Activated CD8-positive, alpha-beta memory T cell treated with anti-CD3 and anti-CD28 coated beads, Interleukin-2, amount 50 U/mL, for 24 hours (primary cell): ENCODE measurements around the gene ZNF536.
"Not testable (repeated sequence)": the region's sequence is repeated elsewhere in the genome, so short reads cannot be mapped to it uniquely, and the experiment has no call there.

Source experiments
- DNase-seq: peaks from one replicate; pipeline ENCODE4 v3.0.0-alpha.2; 2020; ENCODE audit errors: extremely low read depth

ZNF536 gene

DNA sequence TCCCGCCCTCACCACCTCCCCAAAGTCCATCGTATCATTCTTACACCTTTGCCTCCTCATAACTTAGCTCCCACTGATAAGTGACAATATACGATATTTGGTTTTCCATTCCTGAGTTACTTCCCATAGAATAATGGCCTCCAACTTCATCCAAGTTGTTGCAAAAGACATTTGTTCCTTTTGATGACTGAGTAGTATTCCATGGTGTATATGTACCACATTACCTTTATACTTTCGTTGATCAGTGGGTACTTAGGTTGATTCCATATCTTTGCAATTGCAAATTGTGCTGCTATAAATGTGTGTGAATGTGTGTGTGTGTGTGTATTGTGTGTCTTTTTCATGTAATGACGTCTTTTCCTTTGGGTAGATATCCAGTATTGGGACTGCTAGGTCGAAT, 109.6 kb downstream of the ZNF536 start:
- DNase-seq, result no peak

DNA sequence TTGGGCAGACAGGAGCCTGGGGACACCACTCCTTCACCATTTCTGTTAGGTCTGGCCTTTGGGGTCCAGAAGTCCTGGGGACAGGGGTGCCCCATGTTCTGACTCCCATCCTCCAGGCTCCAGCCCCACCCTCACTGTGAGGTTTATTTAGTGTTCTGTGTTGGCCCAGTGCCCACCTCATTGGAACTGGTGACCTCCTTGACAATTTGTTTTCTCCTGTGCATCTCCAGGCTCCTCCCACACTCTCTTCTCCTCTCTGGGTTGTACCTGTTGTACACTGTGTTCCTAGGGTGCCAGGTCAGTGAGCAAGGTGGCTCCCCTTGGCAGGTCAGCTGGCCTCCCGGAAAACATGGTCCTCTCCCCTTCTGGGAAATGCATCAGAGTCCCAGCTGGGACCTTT, 110.8 kb downstream of the ZNF536 start:
- no peak for DNase-seq

GRCh38 chr19:30486250-30486649, 114.1 kb downstream of the ZNF536 start:
- not testable (repeated sequence) for DNase-seq

DNA sequence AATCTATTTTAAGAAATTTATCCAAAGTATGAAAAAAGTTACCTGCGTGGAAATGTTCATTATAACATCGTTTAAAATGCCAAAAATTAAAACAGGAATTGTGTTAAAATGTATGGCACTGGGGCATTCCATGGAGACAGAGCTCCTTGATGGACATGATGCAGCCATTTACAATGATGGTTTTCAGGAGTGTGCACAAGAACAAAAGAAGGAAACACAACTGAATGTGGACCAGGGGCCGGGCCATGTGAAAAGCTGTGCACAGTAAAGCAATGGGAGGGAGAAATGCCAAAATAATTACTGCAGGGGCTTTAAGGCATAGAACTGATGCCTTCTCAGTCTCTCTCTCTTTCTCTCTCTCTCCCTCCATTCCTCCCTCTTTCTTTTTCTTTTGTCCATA, 115.0 kb downstream of the ZNF536 start:
- no peak for DNase-seq

DNA sequence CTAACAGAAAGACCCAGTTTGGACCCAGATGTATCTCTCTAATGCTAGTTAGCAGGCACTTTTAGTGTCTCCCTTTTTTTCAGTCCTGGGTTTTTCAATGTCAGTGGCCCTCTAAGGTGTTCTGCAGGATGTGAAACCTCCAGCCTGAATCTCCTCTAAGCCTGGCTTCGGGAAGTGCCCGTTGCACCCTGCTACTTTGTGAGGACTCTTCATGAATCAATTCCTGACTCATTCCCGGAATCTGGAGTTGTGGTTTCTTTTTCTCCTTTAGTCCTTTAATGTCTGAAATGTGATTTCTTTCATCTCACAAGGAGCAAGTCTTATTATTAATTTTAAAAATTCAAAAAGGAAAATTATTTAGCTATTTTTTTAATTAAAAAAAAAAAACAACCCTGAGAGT, 116.0 kb downstream of the ZNF536 start:
- DNase-seq, result no peak

DNA sequence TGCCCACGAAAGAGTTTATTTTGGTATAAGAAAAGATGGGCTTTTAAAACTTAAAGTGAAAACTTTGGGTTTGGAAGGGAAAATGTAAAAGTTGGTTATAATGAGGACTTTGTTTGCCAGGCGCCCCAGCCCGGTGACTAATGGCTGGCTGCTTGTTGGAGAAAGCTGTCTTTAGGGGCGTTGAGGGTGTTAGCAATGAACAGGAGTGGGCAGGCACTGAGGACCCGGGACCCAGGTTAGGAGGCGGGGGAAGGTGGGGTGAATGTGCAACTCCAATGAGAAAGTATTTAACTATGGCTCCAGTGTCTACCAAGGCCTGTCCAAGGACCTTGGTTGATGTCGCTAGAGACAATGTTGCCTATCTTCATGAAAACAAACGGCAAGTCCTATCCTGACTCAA, 118.6 kb downstream of the ZNF536 start:
- no peak for DNase-seq

GRCh38 chr19:30492586-30493270, 120.5 kb downstream of the ZNF536 start:
- no peak for DNase-seq

- no peak for DNase-seq
These were observed 124.8 kb downstream of the ZNF536 start for GRCh38 chr19:30497034-30497433.

- DNase-seq, result not testable (repeated sequence)
These were observed 125.9 kb downstream of the ZNF536 start for GRCh38 chr19:30498085-30498484.

DNA sequence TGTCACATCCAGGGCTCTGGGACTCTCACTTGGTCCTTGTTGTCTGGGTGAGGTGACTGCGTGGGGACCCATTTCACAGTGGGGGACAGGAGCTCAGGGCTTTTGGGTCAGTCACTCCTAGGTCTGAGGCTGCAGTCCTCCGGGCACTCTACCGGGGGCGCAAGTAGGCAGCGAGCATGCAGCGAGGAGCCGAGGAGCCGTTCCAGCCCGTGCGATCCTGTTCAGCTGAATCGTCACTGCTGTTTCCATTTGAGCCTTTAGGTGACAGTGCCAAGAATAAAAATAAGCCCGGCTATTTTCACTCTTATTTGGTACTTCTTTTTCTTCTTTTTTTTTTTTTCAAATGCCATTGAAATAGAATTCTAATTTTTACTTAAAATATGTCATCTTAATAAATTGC, 126.5 kb downstream of the ZNF536 start:
- DNase-seq, result no peak

DNA sequence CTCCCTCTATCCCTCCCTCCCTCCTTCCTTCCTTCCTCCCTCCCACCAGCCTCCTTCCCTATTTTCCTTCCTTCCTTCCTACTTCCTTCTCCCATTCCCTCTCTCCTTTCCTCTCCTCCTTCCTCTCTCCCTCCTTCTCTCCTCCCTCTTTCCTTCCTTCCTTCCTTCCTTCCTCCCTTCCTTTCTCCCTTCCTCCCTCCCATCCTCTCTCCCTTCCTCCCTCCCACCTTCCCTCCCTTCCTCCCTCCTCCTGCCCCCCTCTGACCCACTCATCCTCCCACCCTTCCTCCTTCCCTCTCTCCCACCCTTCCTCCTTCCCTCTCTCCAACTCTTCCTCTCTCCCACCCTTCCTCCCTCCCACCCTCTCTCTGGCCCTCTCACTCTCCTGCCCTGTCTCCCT, 132.1 kb downstream of the ZNF536 start:
- no peak for DNase-seq

GRCh38 chr19:30512176-30513081, 140.2 kb downstream of the ZNF536 start:
- no peak for DNase-seq

DNA sequence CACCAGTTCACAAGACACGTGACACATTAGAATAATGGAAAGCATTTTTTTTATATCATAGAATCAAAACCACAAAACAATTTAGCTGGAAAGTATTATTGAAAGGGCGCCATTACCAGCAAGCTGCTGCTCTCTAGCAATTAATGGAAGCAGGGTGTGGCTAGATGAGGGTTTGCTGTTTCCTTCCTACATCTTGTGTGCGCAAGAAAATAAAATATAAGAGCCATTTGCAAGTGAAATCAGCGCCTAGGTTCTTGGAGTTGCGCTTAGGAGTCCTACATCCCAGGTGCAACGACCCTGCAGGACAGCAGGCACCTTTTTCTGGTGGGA, 140.9 kb downstream of the ZNF536 start:
- no peak for DNase-seq

DNA sequence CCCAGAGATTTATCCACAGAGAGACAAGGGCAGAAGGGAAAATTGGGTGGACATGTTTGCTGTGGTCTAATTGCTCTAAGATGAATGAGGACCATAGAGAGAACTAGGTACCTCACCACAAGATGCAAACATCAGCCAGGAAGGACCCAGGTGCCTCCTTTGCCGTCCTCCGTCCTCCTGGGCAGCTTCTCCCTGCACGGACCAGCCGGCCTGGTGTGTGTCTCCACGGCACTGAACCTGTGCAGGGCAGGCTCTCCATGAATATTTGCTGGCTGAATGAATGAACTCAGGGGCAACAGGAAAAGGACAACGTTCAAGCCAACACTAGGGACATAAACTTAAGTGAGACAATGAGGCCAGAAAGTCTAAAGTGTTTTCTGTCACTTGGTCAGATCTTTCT, 143.9 kb downstream of the ZNF536 start:
- no peak for DNase-seq

DNA sequence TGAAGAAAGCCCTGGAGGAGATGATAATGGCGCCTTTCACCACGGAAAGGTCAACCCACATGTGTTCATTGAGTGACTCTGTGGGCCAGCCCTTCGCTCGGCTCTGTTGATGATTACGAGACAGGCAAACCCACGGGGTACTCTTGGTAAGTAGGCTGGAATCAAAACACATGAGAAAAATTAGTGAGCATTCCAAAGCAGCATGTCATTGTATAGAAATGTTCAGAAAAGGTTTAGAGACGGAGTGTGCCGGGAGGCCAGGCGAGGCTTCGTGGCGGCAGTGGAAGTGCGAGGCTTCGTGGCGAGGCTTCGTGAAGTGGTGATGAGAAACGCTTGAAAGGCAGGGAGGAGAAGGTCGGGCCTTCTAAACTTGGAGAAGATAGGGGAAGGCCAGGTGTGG, 144.3 kb downstream of the ZNF536 start:
- DNase-seq, result no peak

GRCh38 chr19:30518965-30519606, 146.9 kb downstream of the ZNF536 start:
- no peak for DNase-seq

- no peak for DNase-seq
These were observed 147.5 kb downstream of the ZNF536 start for GRCh38 chr19:30519607-30520205.

- no peak for DNase-seq
These were observed 148.7 kb downstream of the ZNF536 start for GRCh38 chr19:30520735-30521479.

DNA sequence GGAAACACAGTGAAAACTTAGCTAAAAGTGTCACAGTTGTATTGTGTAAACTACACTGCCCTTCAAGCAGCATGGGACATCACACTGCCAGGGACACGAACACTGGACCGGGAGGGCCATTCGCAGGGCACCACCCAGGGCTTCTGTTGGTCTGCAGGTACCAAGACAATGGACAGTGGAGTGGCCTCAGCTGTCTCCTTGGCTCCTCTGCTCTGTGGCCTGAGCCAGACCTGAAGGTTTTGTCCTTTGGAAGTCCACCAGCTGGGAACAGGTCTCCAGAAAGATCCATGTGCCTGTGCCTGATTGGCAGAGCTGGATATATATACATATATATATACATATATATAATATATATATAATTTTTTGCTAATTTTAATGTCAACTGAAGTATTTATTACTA, 149.8 kb downstream of the ZNF536 start:
- DNase-seq, result no peak

- DNase-seq, result no peak
These were observed 150.2 kb downstream of the ZNF536 start for GRCh38 chr19:30522341-30522740.

- DNase-seq, result no peak
These were observed 151.6 kb downstream of the ZNF536 start for GRCh38 chr19:30523791-30524190.

GRCh38 chr19:30525383-30525782, 153.2 kb downstream of the ZNF536 start:
- no peak for DNase-seq
